SH-SY5Y (cell line): ENCODE data around the gene NDUFA8.

ENCODE experiments used
- GATA2 ChIP-seq: IDR thresholded peaks from 2 replicates; pipeline ENCODE4 v1.6.1; 2011; ENCODE audit warnings: mild to moderate bottlenecking, low read depth, low read length
- GATA3 ChIP-seq: IDR thresholded peaks from 2 replicates; pipeline ENCODE4 v1.6.1; 2011; ENCODE audit warnings: low read depth, mild to moderate bottlenecking, low read length, moderate library complexity

DNA sequence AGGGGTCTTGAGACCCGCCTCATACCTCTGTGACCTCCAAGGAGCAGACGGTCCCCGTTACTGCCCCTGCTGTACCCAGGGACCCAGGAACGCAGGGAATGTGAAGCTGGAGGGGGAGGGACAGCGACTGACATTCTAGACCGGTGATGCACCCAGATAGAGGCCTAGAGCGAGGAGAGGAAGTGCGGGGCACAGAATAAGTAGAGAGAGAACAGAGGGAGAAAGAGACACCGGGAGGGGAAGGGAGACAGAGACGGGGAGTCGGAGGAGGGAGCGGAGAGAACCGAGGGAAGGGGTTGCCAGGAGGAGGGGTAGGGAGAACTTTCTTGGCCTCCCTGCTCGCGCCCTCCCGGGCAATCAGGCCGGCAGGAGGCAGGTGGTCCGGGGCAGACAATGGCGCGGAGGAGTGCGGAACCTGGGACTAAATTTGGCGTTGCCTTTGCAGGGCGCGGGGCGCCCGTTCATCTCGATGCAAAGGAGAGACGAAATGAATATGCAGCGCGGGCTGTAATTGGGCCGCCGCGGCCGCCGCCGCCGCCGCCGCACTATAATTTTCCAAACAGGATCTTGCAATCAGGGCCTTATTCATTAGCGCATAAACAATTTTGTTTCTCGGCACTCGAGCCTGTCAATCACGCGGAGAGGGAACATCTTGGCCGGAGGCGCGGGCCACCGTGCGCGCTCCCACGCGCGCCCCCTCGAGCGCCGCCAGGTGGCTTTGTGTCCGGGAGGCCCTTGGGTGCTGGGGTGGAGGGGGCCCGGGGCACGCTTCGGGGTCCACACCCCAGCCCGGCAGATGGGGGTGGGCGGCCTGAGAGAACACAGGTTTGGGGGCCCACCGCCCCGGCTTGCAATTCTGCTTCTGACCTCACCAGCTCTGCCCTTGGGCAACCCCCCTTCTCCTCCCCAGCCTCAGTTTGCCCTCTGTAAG lies 33.0 kb downstream of the NDUFA8 start:
- TF ChIP-seq GATA2: no peak
- TF ChIP-seq GATA3: no peak
